Mucosa of stomach (tissue), 1 donor: ENCODE data around the gene PKD2L2.

Experiments used
- H3K27me3 ChIP-seq: one replicate; pipeline ENCODE4 v1.7.0; 2013; ENCODE audit warnings: mild to moderate bottlenecking, low read length; ENCODE audit not compliant: control insufficient read depth, insufficient read depth
- H3K36me3 ChIP-seq: one replicate; pipeline ENCODE4 v1.7.0; 2013; ENCODE audit warnings: low read length; ENCODE audit not compliant: control insufficient read depth, insufficient read depth
- H3K4me1 ChIP-seq: one replicate; pipeline ENCODE4 v1.7.0; 2013; ENCODE audit warnings: mild to moderate bottlenecking, low read length; ENCODE audit not compliant: control insufficient read depth, insufficient read depth
- H3K4me3 ChIP-seq: one replicate; pipeline ENCODE4 v1.7.0; 2013; ENCODE audit warnings: low read length
- H3K9ac ChIP-seq: one replicate; pipeline ENCODE4 v1.7.0; 2013; ENCODE audit warnings: mild to moderate bottlenecking, low read length, moderate library complexity
- H3K9me3 ChIP-seq: one replicate; pipeline ENCODE4 v1.7.0; 2013; ENCODE audit warnings: mild to moderate bottlenecking, low read length, moderate library complexity; ENCODE audit not compliant: control insufficient read depth
- donor health status: Pancreatic carcinoma.

PKD2L2 gene

GRCh38 chr5:137975208-137975607 is 86.0 kb downstream of the PKD2L2 start:
- Histone ChIP-seq H3K9ac (no peak overlapping the region), H3K9me3 (no peaks in the 10 kb centered on the region), H3K27me3 (no peaks in the 10 kb centered on the region), H3K36me3 (no peaks in the 10 kb centered on the region), H3K4me3 (no peak overlapping the region), H3K4me1 (no peaks in the 10 kb centered on the region)

- H3K9ac ChIP-seq = no peak overlapping the region
- H3K4me1 ChIP-seq = peaks cover 3% of the 10 kb centered on the region
- H3K9me3 ChIP-seq = no peaks in the 10 kb centered on the region
- H3K36me3 ChIP-seq = no peaks in the 10 kb centered on the region
- no peak overlapping the region for H3K4me3 ChIP-seq
- H3K27me3 ChIP-seq = no peaks in the 10 kb centered on the region
Measured at GRCh38 chr5:137989419-137989818, 100.2 kb downstream of the PKD2L2 start.
